ENCODE measurements around the gene TMEM52B.

TMEM52B gene

GRCh38 chr12:10163084-10163483, 15.7 kb upstream of the TMEM52B start:
- Histone ChIP-seq H3K27ac (ENCODE audit: low read length) (no peak overlapping the region), H3K36me3 (ENCODE audit: insufficient read depth, low read length) (no peaks in the 10 kb centered on the region), H3K27me3 (ENCODE audit: insufficient read depth, low read length, poor library complexity) (peaks cover 18% of the 10 kb centered on the region), H4K20me1 (ENCODE audit: insufficient read depth, low read length) (no peaks in the 10 kb centered on the region), H3K79me2 (ENCODE audit: insufficient read depth, low read length) (no peaks in the 10 kb centered on the region), H3K4me2 (ENCODE audit: insufficient read depth, low read length) (no peak overlapping the region), H3K4me3 (ENCODE audit: low read depth in 1 of 2, low read length in 2 of 2) (no peak overlapping the region), H3K9ac (ENCODE audit: low read depth, low read length) (no peak overlapping the region), H3K9me3 (ENCODE audit: insufficient read depth, low read length, severe bottlenecking) (no peaks in the 10 kb centered on the region), H3K4me1 (ENCODE audit: insufficient read depth, low read length) (no peaks in the 10 kb centered on the region), H2AFZ (ENCODE audit: low read depth, low read length) (no peak overlapping the region)
- ATAC-seq (ENCODE audit: insufficient read depth, low read depth) = no peak
- no peak for TF ChIP-seq CTCF (IDR thresholded peaks at IDR 0.05; ENCODE audit: borderline replicate concordance, extremely low read depth, low read length, poor library complexity, severe bottlenecking)
- TF ChIP-seq EZH2 (IDR thresholded peaks at IDR 0.05; ENCODE audit: borderline replicate concordance, low read depth, low read length, severe bottlenecking) = no peak
- no peak for DNase-seq

GRCh38 chr12:10165421-10165820, 13.4 kb upstream of the TMEM52B start:
- no peak overlapping the region for H3K27ac ChIP-seq (ENCODE audit: low read length)
- H3K4me2 ChIP-seq (ENCODE audit: insufficient read depth, low read length) = no peak overlapping the region
- no peak overlapping the region for H2AFZ ChIP-seq (ENCODE audit: low read depth, low read length)
- H3K9ac ChIP-seq (ENCODE audit: low read depth, low read length) = no peak overlapping the region
- no peaks in the 10 kb centered on the region for H4K20me1 ChIP-seq (ENCODE audit: insufficient read depth, low read length)
- no peak for DNase-seq
- no peaks in the 10 kb centered on the region for H3K79me2 ChIP-seq (ENCODE audit: insufficient read depth, low read length)
- no peaks in the 10 kb centered on the region for H3K36me3 ChIP-seq (ENCODE audit: insufficient read depth, low read length)
- ATAC-seq (ENCODE audit: insufficient read depth, low read depth) = no peak
- H3K4me3 ChIP-seq (ENCODE audit: low read depth in 1 of 2, low read length in 2 of 2) = no peak overlapping the region
- H3K27me3 ChIP-seq (ENCODE audit: insufficient read depth, low read length, poor library complexity) = peaks cover 25% of the 10 kb centered on the region
- no peaks in the 10 kb centered on the region for H3K9me3 ChIP-seq (ENCODE audit: insufficient read depth, low read length, severe bottlenecking)
- no peaks in the 10 kb centered on the region for H3K4me1 ChIP-seq (ENCODE audit: insufficient read depth, low read length)
- TF ChIP-seq CTCF (IDR thresholded peaks at IDR 0.05; ENCODE audit: borderline replicate concordance, extremely low read depth, low read length, poor library complexity, severe bottlenecking) (no peak), EZH2 (IDR thresholded peaks at IDR 0.05; ENCODE audit: borderline replicate concordance, low read depth, low read length, severe bottlenecking) (no peak)

- DNase-seq = no peak
- Histone ChIP-seq H4K20me1 (ENCODE audit: insufficient read depth, low read length) (no peaks in the 10 kb centered on the region), H3K4me1 (ENCODE audit: insufficient read depth, low read length) (no peaks in the 10 kb centered on the region), H3K27me3 (ENCODE audit: insufficient read depth, low read length, poor library complexity) (peaks cover 32% of the 10 kb centered on the region), H3K4me2 (ENCODE audit: insufficient read depth, low read length) (no peak overlapping the region), H3K9me3 (ENCODE audit: insufficient read depth, low read length, severe bottlenecking) (no peaks in the 10 kb centered on the region), H3K4me3 (ENCODE audit: low read depth in 1 of 2, low read length in 2 of 2) (no peak overlapping the region), H3K27ac (ENCODE audit: low read length) (no peak overlapping the region), H2AFZ (ENCODE audit: low read depth, low read length) (no peak overlapping the region), H3K9ac (ENCODE audit: low read depth, low read length) (no peak overlapping the region), H3K79me2 (ENCODE audit: insufficient read depth, low read length) (no peaks in the 10 kb centered on the region), H3K36me3 (ENCODE audit: insufficient read depth, low read length) (no peaks in the 10 kb centered on the region)
- no peak for TF ChIP-seq CTCF (IDR thresholded peaks at IDR 0.05; ENCODE audit: borderline replicate concordance, extremely low read depth, low read length, poor library complexity, severe bottlenecking)
- no peak for TF ChIP-seq EZH2 (IDR thresholded peaks at IDR 0.05; ENCODE audit: borderline replicate concordance, low read depth, low read length, severe bottlenecking)
- ATAC-seq (ENCODE audit: insufficient read depth, low read depth) = no peak
These were observed 11.2 kb upstream of the TMEM52B start for GRCh38 chr12:10167599-10167998.

- no peak overlapping the region for H3K4me3 ChIP-seq (ENCODE audit: low read depth in 1 of 2, low read length in 2 of 2)
- H3K79me2 ChIP-seq (ENCODE audit: insufficient read depth, low read length) = no peaks in the 10 kb centered on the region
- H3K9me3 ChIP-seq (ENCODE audit: insufficient read depth, low read length, severe bottlenecking) = no peaks in the 10 kb centered on the region
- no peak overlapping the region for H3K27ac ChIP-seq (ENCODE audit: low read length)
- H3K27me3 ChIP-seq (ENCODE audit: insufficient read depth, low read length, poor library complexity) = peaks cover 32% of the 10 kb centered on the region
- no peak overlapping the region for H3K9ac ChIP-seq (ENCODE audit: low read depth, low read length)
- DNase-seq (no peak), ATAC-seq (ENCODE audit: insufficient read depth, low read depth) (no peak)
- no peak overlapping the region for H2AFZ ChIP-seq (ENCODE audit: low read depth, low read length)
- no peaks in the 10 kb centered on the region for H3K4me1 ChIP-seq (ENCODE audit: insufficient read depth, low read length)
- no peaks in the 10 kb centered on the region for H3K36me3 ChIP-seq (ENCODE audit: insufficient read depth, low read length)
- TF ChIP-seq CTCF (IDR thresholded peaks at IDR 0.05; ENCODE audit: borderline replicate concordance, extremely low read depth, low read length, poor library complexity, severe bottlenecking) (no peak), EZH2 (IDR thresholded peaks at IDR 0.05; ENCODE audit: borderline replicate concordance, low read depth, low read length, severe bottlenecking) (no peak)
- no peaks in the 10 kb centered on the region for H4K20me1 ChIP-seq (ENCODE audit: insufficient read depth, low read length)
- no peak overlapping the region for H3K4me2 ChIP-seq (ENCODE audit: insufficient read depth, low read length)
These were observed 9.7 kb upstream of the TMEM52B start for GRCh38 chr12:10169104-10169503.

All from DND-41 (cell line).